K562 (cell line): Measurements from ENCODE around the gene HCN4. TPM values are rescaled to one million over a fixed set of nuclear protein-coding genes. Genes with fewer than 3 reads are reported as not detected.

Source experiments
- ATAC-seq: fragments of 200-7000 bp; cut with Tn5 transposase; 3 replicates; pipeline ENCODE4 v1.9.1; 2020; ENCODE audit warnings: moderate library complexity
- BruUV-seq: library from RNA; stranded (reverse); fragments of 400-500 nt; replicated peaks from 2 replicates; lab custom pipeline; 2021; lab: Mats Ljungman, UMichigan
- CTCF ChIA-PET: fragments of 300-600 bp; formaldehyde crosslinking; extraction: SDS; loops from one replicate; lab custom pipeline; 2021; ENCODE audit warnings: low intra/inter-chr PET ratio; lab: Yijun Ruan, JAX
- POLR2A ChIA-PET: fragments of 300-600, 350-650 bp; sonication (Branson Sonifier 250); formaldehyde crosslinking; extraction: SDS; loops from one replicate; lab custom pipeline; 2021; ENCODE audit warnings: antibody characterized with exemption, inconsistent platforms; lab: Yijun Ruan, JAX
- DNase-seq, 4 experiments: peaks; one replicate each; pipeline versions ENCODE4 v3.0.0 to v3.0.0-alpha.2; 2011 to 2018; ENCODE audit warnings: low spot score in 3 of 4, mixed read lengths in 3 of 4; ENCODE audit errors: extremely low read depth in 1 of 4
- FAIRE-seq: peaks from 2 replicates; lab custom pipeline; 2011; peaks lifted over from hg19 to GRCh38; lab: Jason Lieb, UNC
- H2AFZ ChIP-seq: 2 replicates; pipeline ENCODE4 v1.6.0; 2011; ENCODE audit warnings: low read depth, low read length, control low read depth, inconsistent platforms
- H3K27ac ChIP-seq: fragments of 200-600 bp; 3 replicates; pipeline ENCODE4 v1.8.0; 2011; ENCODE audit warnings: low read depth, mild to moderate bottlenecking, control low read depth, inconsistent platforms, low read length, moderate library complexity, mixed read lengths; ENCODE audit errors: extremely low read depth
- H3K27me3 ChIP-seq, 2 experiments: fragments of 300-600 bp in 1 of 2; 2 replicates in 1 of 2; 3 replicates in 1 of 2; pipeline versions ENCODE4 v1.6.0 to v1.8.0; 2011; ENCODE audit warnings: inconsistent platforms in 2 of 2, low read length in 2 of 2, mild to moderate bottlenecking in 1 of 2, mixed read lengths in 1 of 2, moderate library complexity in 1 of 2; ENCODE audit not compliant: control insufficient read depth in 2 of 2, insufficient read depth in 2 of 2
- H3K36me3 ChIP-seq: fragments of 300-600 bp; 3 replicates; pipeline ENCODE4 v1.8.0; 2011; ENCODE audit warnings: mild to moderate bottlenecking, low read length, inconsistent platforms; ENCODE audit not compliant: control insufficient read depth, insufficient read depth
- H3K4me1 ChIP-seq, 2 experiments: fragments of 200-600 bp in 1 of 2; replicated peaks in 1 of 2; 2 replicates in 1 of 2; 3 replicates in 1 of 2; pipeline versions ENCODE4 v1.5.1 to v1.8.0; 2011; ENCODE audit warnings: inconsistent platforms in 2 of 2, low read length in 2 of 2, mild to moderate bottlenecking in 1 of 2, mixed read lengths in 1 of 2, moderate library complexity in 1 of 2; ENCODE audit not compliant: control insufficient read depth in 2 of 2, insufficient read depth in 2 of 2
- H3K4me2 ChIP-seq: 2 replicates; pipeline ENCODE4 v1.6.1; 2011; ENCODE audit warnings: low read length, control low read depth, inconsistent platforms, mixed read lengths; ENCODE audit not compliant: insufficient read depth
- H3K4me3 ChIP-seq: fragments of 200-600 bp; sonication (generic), shearing (Covaris generic); 2 replicates; pipeline ENCODE4 v1.5.1; 2016; ENCODE audit warnings: control low read depth, inconsistent platforms
- H3K79me2 ChIP-seq: fragments of 200-600 bp; 3 replicates; pipeline ENCODE4 v1.8.0; 2011; ENCODE audit warnings: low read length, inconsistent platforms; ENCODE audit not compliant: control insufficient read depth, insufficient read depth
- H3K9ac ChIP-seq, 2 experiments: 2 replicates each; pipeline versions ENCODE4 v1.6.0 to v1.6.1; 2011; ENCODE audit warnings: low read depth in 2 of 2, low read length in 2 of 2, control low read depth in 1 of 2, inconsistent platforms in 1 of 2, mild to moderate bottlenecking in 1 of 2, mixed read lengths in 1 of 2; ENCODE audit not compliant: insufficient read depth in 1 of 2
- H3K9me1 ChIP-seq: one replicate; pipeline ENCODE4 v1.6.0; 2011; ENCODE audit warnings: inconsistent platforms, mild to moderate bottlenecking, low read length, moderate library complexity; ENCODE audit not compliant: control insufficient read depth, insufficient read depth
- H3K9me3 ChIP-seq: replicated peaks from 2 replicates; pipeline ENCODE4 v1.5.1; 2011; ENCODE audit warnings: low read depth, low read length, inconsistent platforms; ENCODE audit not compliant: control insufficient read depth, insufficient read depth
- H4K20me1 ChIP-seq: replicated peaks from 2 replicates; pipeline ENCODE4 v1.6.1; 2011; ENCODE audit warnings: low read length, inconsistent platforms, mixed read lengths; ENCODE audit not compliant: control insufficient read depth, insufficient read depth
- ARID1B ChIP-seq: fragments of 450-650 bp; IDR thresholded peaks from 2 replicates; pipeline ENCODE4 v1.6.1; 2016; ENCODE audit warnings: antibody characterized with exemption, mild to moderate bottlenecking, inconsistent platforms
- BHLHE40 ChIP-seq: IDR thresholded peaks from 2 replicates; pipeline ENCODE4 v1.6.1; 2011; ENCODE audit warnings: low read length, improper control_type of control experiment
- CBFA2T3 ChIP-seq: fragments of 450-650 bp; IDR thresholded peaks from 2 replicates; pipeline ENCODE4 v1.6.1; 2017
- HOMEZ ChIP-seq: fragments of 250-450 bp; sonication (Bioruptor Pico); IDR thresholded peaks from 2 replicates; pipeline ENCODE4 v1.4.0; 2020; ENCODE audit warnings: mild to moderate bottlenecking, moderate library complexity
- KDM1A ChIP-seq, 2 experiments: fragments of 450-650 bp; IDR thresholded peaks; 2 replicates each; pipeline ENCODE4 v1.6.1; 2016; ENCODE audit warnings: mild to moderate bottlenecking in 2 of 2
- MEF2D ChIP-seq: conservative IDR thresholded peaks from 2 replicates; pipeline ENCODE4 v1.6.1; 2016; ENCODE audit warnings: low read depth, missing genetic modification characterization, missing compliant biosample characterization
- TCF3 ChIP-seq: sonication (generic); formaldehyde crosslinking; IDR thresholded peaks from 2 replicates; pipeline ENCODE4 v1.4.0; 2020; ENCODE audit warnings: mild to moderate bottlenecking, missing genetic modification reagents
- ZBTB40 ChIP-seq, 2 experiments: fragments of 450-650 bp in 1 of 2; sonication (generic) in 1 of 2; formaldehyde crosslinking in 1 of 2; IDR thresholded peaks; 2 replicates each; pipeline versions ENCODE4 v1.7.1 to v1.9.0; 2016 to 2022; ENCODE audit warnings: inconsistent platforms in 1 of 2, mild to moderate bottlenecking in 1 of 2, missing genetic modification reagents in 1 of 2
- ZNF12 ChIP-seq: sonication (generic); formaldehyde crosslinking; IDR thresholded peaks from 2 replicates; pipeline ENCODE4 v1.4.0; 2020; ENCODE audit warnings: mild to moderate bottlenecking, missing genetic modification reagents
- ZNF175 ChIP-seq: fragments of 200-800 bp; sonication (Bioruptor generic); IDR thresholded peaks from 2 replicates; pipeline ENCODE4 v1.6.1; 2016; ENCODE audit warnings: low read depth, mild to moderate bottlenecking, missing genetic modification characterization, missing compliant biosample characterization
- WGBS: fragments of 100-300 bp; shearing (Covaris generic); methylation state at CpG from one replicate; pipeline ENCODE4 v1.1.6; 2016; ENCODE audit warnings: low coverage, mixed read lengths; ENCODE audit not compliant: insufficient coverage; ENCODE audit errors: missing lambda C conversion rate; 5-methylcytosine and 5-hydroxymethylcytosine counted together
- in situ Hi-C: fragments of 300-500 bp; cut with MboI; formaldehyde crosslinking; loops from 4 replicates; pipeline ENCODE4 v1.15.0; 2018; ENCODE audit warnings: inconsistent platforms, mixed read lengths
- intact Hi-C: fragments of 100-400 bp; cut with micrococcal nuclease; formaldehyde crosslinking; loops from 2 replicates; pipeline ENCODE4 v1.14.2; 2022
- polyA plus RNA-seq, 8 experiments: library from polyadenylated mRNA; depleted of rRNA in 4 of 8; stranded (reverse) in 5 of 8; unstranded in 3 of 8; fragments of >200 nt; fragmentation: Nextera tagmentation in 2 of 8; fragmentation: Illumina TruSeq in 1 of 8; extraction: Ambion mirVana in 2 of 8; extraction: Trizol in 1 of 8; gene quantifications; 2 replicates each; pipeline versions ENCODE4 v1.2.1 to v1.2.3, GENCODE V29; 2011 to 2014; ENCODE audit warnings: inconsistent platforms in 1 of 8, missing spikeins in 1 of 8
- total RNA-seq, 7 experiments: library from RNA; depleted of rRNA in 6 of 7; stranded (reverse); fragments of >200 nt in 6 of 7; fragmentation: Illumina TruSeq in 2 of 7; extraction: Trizol in 2 of 7; gene quantifications; 2 replicates each; pipeline versions ENCODE4 v1.2.1 to v1.2.3, GENCODE V29; 2011 to 2021; ENCODE audit warnings: low replicate concordance in 1 of 7

HCN4 gene
- total and polyA plus RNA-seq, 9 of the 15 experiments (the other 6 are each of a cell fraction or from before 2014, with no cell fraction given): not detected

- Histone ChIP-seq H3K79me2 (no peaks in the 10 kb centered on the region), H3K27me3 (peaks cover 7 to 16% of the 10 kb centered on the region in 2 experiments; a peak in 4 of 5 replicates), H3K4me2 (no peak overlapping the region), H3K9ac (no peak overlapping the region), H3K4me3 (no peak overlapping the region), H3K27ac (no peak overlapping the region), H3K4me1 (peaks cover 0 to 5% of the 10 kb centered on the region in 2 experiments; a peak in 1 of 5 replicates), H3K9me3 (no peaks in the 10 kb centered on the region), H3K9me1 (no peaks in the 10 kb centered on the region), H3K36me3 (no peaks in the 10 kb centered on the region), H4K20me1 (no peaks in the 10 kb centered on the region), H2AFZ (no peak overlapping the region)
- ChIA-PET CTCF (no interaction called here), POLR2A (interaction anchor here (0.7 kb wide), 1 partner anchor 146 kb away, joined by 3 read pairs; no protein-coding TSS in a partner anchor)
- ATAC-seq: no peak
- peak in 1 of 4 experiments; percentile 27 for DNase-seq
- in situ Hi-C loops (no loop called here), intact Hi-C loops (no loop called here)
- FAIRE-seq: no peak
- 1% methylated on average over 9 of the region's 9 CpGs for WGBS
- BruUV-seq: no TSS peak
- TF ChIP-seq MEF2D (peak; percentile 58; the same call in 1 of the 2 replicates), BHLHE40 (no peak), KDM1A (IDR thresholded peaks at IDR 0.05) (no peak), ZBTB40 (IDR thresholded peaks at IDR 0.05) (peak; percentile 63), ZBTB40 (CRISPR knock-in tag; IDR thresholded peaks at IDR 0.05) (peak; percentile 58; the same call in 1 of the 2 replicates), CBFA2T3 (peak; percentile 10; the same call in 1 of the 2 replicates), ZNF175 (CRISPR knock-in tag) (no peak), TCF3 (CRISPR knock-in tag) (peak; percentile 67), ZNF12 (peak; percentile 87), ARID1B (0 out of 2 replicates have a peak, but pooled peaks have one; percentile 11), HOMEZ (CRISPR knock-in tag) (no peak)
Measured at GRCh38 chr15:73383310-73384189, 14.8 kb upstream of the HCN4 start.
